Immature natural killer cell (primary cell): ENCODE measurements around the gene EPB41L2. TPM values are rescaled to one million over a fixed set of nuclear protein-coding genes. Genes with fewer than 3 reads are reported as not detected.
"Not testable (repeated sequence)": the region's sequence is repeated elsewhere in the genome, so short reads cannot be mapped to it uniquely, and the experiment has no call there.

Experiments used
- DNase-seq, 3 donors: peaks; one replicate each; pipeline ENCODE4 v3.0.0; 2022; ENCODE audit warnings: mixed read lengths in 1 of 3
- H3K27ac Mint-ChIP-seq, 6 donors: one replicate each; pipeline ENCODE4 v1.8.0; 2020; ENCODE audit warnings: mixed read lengths in 6 of 6, mild to moderate bottlenecking in 5 of 6, inconsistent platforms in 4 of 6, moderate library complexity in 3 of 6
- H3K27me3 Mint-ChIP-seq, 3 donors: one replicate each; pipeline ENCODE4 v1.8.0; 2020 to 2021; ENCODE audit warnings: low read depth in 3 of 3, mild to moderate bottlenecking in 3 of 3, mixed read lengths in 3 of 3, moderate library complexity in 3 of 3, inconsistent platforms in 1 of 3
- H3K36me3 Mint-ChIP-seq, 3 donors: one replicate each; pipeline ENCODE4 v1.8.0; 2020; ENCODE audit warnings: mixed read lengths in 3 of 3, inconsistent platforms in 2 of 3, mild to moderate bottlenecking in 2 of 3
- H3K4me1 Mint-ChIP-seq, 2 donors: one replicate each; pipeline ENCODE4 v1.8.0; 2020; ENCODE audit warnings: inconsistent platforms in 2 of 2, mild to moderate bottlenecking in 2 of 2, mixed read lengths in 2 of 2, moderate library complexity in 1 of 2
- H3K4me3 Mint-ChIP-seq, 5 donors: one replicate each; pipeline ENCODE4 v1.8.0; 2020; ENCODE audit warnings: mild to moderate bottlenecking in 5 of 5, mixed read lengths in 5 of 5, inconsistent platforms in 3 of 5, moderate library complexity in 3 of 5
- H3K9me3 Mint-ChIP-seq, 6 donors: one replicate each; pipeline ENCODE4 v1.8.0; 2020; ENCODE audit warnings: mild to moderate bottlenecking in 6 of 6, mixed read lengths in 6 of 6, inconsistent platforms in 4 of 6, moderate library complexity in 3 of 6
- polyA plus RNA-seq, 3 donors: library from polyadenylated mRNA; unstranded; fragments of 300-500 nt; fragmentation: Illumina TruSeq; gene quantifications; one replicate each; pipeline ENCODE4 v1.2.3, GENCODE V29; 2021

The EPB41L2 gene
- polyA plus RNA-seq, 3 donors from 2014 or later = 0.81 to 1.3 TPM; not detected in 1

DNA sequence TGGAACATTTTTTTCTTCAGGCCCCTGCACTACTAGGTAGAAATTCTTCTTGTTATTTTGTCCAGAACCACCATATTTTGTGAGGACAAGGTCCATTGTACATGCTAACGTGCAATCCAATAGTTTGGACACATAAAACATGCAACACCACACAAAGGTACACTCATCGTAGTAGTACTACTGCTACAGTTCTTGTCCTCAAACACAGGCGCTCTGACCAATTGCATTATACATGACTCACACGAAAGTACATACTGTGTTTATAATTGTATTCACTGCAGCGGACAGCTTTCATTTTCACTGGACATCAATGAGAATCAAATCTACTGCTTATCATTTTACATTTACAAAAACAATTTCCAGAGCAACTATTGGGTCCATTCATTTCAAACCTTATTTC lies 251.1 kb downstream of the EPB41L2 start:
- Mint-ChIP-seq H3K9me3 (no peaks in the 10 kb centered on the region), H3K27ac (no peak overlapping the region), H3K36me3 (no peaks in the 10 kb centered on the region), H3K27me3 (peaks cover 0 to 4% (median 2%) of the 10 kb centered on the region in 3 donors), H3K4me1 (no peaks in the 10 kb centered on the region), H3K4me3 (no peak overlapping the region)
- no peak for DNase-seq

DNA sequence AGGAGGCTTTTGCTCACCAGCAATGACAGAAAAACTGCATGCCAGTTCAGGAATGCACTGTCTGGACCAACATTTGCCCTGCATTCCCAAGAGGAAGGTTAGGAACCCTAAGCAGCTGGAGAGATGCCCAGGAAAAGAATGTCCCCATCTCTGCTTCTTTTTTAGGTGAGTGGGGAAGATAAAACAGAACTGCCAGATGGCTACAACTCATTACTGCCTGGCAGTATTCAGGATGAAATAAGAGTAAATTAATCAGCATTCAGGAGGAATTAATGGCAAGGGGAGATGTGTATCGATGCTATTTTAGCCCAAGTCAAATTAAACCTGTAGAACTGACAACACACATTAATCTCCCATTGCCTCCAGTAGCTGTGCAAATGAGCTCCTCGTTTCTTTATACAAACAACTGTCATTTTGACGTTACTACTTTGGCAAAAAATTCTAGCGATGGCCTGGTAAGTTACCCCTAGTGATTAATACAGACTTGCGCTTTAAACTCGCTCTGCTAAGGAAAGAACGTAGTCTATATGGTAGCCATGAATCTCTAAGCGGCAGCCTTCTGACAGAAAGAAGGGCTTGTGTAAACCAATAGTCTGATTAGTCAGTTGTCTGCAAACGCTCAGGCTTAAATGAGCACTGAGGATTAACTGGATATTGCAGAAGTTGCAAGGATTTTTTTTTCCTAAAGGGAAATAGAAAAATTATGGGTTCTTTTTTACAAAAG lies 252.6 kb downstream of the EPB41L2 start:
- no peaks in the 10 kb centered on the region for H3K9me3 Mint-ChIP-seq

GRCh38 chr6:130801368-130801767 lies 261.7 kb downstream of the EPB41L2 start:
- H3K36me3 Mint-ChIP-seq = not testable (repeated sequence)

More for the DNA sequence above, 252.6 kb downstream of the EPB41L2 start:
- no peak overlapping the region for H3K27ac Mint-ChIP-seq
- H3K36me3 Mint-ChIP-seq = peaks cover 0 to 3% (median 0%) of the 10 kb centered on the region in 3 donors
- no peaks in the 10 kb centered on the region for H3K4me1 Mint-ChIP-seq
- no peak for DNase-seq
- peaks cover 0 to 4% (median 2%) of the 10 kb centered on the region in 3 donors for H3K27me3 Mint-ChIP-seq
- no peak overlapping the region for H3K4me3 Mint-ChIP-seq

DNA sequence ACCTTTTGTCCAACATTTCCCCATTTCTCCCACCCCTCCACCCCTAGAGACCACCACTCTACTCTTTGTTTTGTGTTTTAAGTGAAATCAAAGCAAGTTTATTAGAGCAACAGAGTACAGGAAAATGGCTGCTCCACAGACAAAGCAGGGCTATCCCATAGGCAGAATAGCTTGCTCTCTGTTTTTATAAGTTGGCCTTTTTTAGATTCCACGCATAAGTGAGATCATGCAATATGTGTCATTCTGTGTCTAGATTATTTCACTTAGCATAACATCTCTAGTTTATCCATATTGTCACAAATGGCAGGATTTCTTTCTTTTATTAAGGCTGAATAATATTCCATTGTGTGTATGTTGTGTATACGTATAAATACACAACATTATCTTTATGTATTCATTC lies 266.0 kb downstream of the EPB41L2 start:
- no peak overlapping the region for H3K27ac Mint-ChIP-seq
- no peaks in the 10 kb centered on the region for H3K27me3 Mint-ChIP-seq
- peaks cover 0 to 2% (median 0%) of the 10 kb centered on the region in 6 donors for H3K9me3 Mint-ChIP-seq
- H3K36me3 Mint-ChIP-seq = no peaks in the 10 kb centered on the region
- H3K4me1 Mint-ChIP-seq = no peaks in the 10 kb centered on the region
- no peak for DNase-seq
- no peak overlapping the region for H3K4me3 Mint-ChIP-seq

More at GRCh38 chr6:130801368-130801767, 261.7 kb downstream of the EPB41L2 start:
- not testable (repeated sequence) for H3K9me3 Mint-ChIP-seq, H3K27ac Mint-ChIP-seq, H3K4me3 Mint-ChIP-seq, DNase-seq, H3K27me3 Mint-ChIP-seq, H3K4me1 Mint-ChIP-seq

DNA sequence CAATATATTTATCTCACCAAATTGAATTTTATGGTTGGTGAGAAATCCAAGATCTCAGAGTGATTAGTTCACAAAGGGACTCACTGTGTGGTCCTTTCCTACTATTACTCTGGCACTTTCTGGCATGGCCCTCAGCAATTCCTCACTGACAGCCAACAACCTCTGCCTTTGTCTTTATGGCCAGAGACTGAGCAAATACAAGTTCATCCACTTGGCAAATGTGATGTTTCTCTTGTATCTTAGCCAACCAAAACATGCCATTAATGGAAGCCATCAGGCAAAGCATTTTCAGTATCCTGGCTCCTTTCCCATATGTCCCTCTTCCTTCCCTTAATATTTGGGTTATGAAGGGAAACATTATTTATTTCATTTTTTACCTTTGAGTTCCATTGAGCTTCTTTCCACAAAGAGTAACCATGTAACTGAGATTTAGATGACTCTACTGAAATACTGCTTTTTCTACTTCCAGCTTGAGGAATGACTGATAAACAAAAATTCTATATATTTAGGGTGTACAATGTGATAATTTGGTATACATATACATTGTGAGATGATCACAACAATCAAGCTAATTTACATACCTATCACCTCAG lies 266.6 kb downstream of the EPB41L2 start:
- H3K27me3 Mint-ChIP-seq = no peaks in the 10 kb centered on the region
- H3K27ac Mint-ChIP-seq = no peak overlapping the region
- no peaks in the 10 kb centered on the region for H3K4me1 Mint-ChIP-seq
- no peaks in the 10 kb centered on the region for H3K36me3 Mint-ChIP-seq
- no peaks in the 10 kb centered on the region for H3K9me3 Mint-ChIP-seq
- H3K4me3 Mint-ChIP-seq = no peak overlapping the region
- no peak for DNase-seq

- H3K4me3 Mint-ChIP-seq = no peak overlapping the region
- H3K27me3 Mint-ChIP-seq = peaks cover 0 to under 1% (median 0%) of the 10 kb centered on the region in 3 donors
- H3K36me3 Mint-ChIP-seq = no peaks in the 10 kb centered on the region
- H3K27ac Mint-ChIP-seq = no peak overlapping the region
- no peaks in the 10 kb centered on the region for H3K9me3 Mint-ChIP-seq
- no peaks in the 10 kb centered on the region for H3K4me1 Mint-ChIP-seq
- DNase-seq = no peak
Observed at GRCh38 chr6:130794738-130795137, 268.3 kb downstream of the EPB41L2 start.

DNA sequence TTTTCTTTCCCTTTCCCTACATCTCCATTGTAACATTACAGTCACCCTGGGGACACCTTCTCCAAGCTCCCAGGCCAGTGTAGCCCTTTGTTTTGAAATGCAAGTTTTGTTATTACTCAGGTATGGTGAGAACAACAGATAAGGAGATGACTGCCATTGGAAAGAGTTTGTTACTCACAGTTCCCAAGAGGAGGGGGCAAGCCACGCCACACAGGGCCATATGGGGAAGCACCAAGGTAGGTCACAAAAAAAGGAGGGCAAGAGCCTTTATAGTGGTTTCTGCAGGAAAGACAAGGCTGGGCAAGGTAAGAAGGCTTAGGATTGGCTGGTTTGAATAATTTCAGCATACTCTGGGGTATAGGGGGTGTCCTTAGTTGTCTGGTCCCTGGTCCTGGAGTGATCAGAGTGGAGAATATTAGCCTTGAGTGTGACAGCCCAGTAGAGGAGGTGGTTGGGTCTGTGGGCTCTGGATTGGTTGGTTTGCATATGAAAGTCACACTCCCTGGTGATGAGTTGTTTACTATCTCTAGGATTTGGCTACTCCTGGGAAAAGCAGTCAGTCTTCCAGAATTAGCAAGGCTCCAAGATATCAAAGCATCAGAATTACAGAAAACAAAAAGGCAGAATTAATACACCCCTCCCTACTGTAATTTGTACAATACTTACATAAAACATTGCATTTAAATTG lies 268.9 kb downstream of the EPB41L2 start:
- Mint-ChIP-seq H3K9me3 (no peaks in the 10 kb centered on the region), H3K4me1 (no peaks in the 10 kb centered on the region), H3K36me3 (no peaks in the 10 kb centered on the region), H3K27ac (no peak overlapping the region), H3K4me3 (no peak overlapping the region), H3K27me3 (peaks cover 0 to 2% (median 0%) of the 10 kb centered on the region in 3 donors)
- no peak for DNase-seq

Other genes starting within 250 kb of the EPB41L2 start
- not detected for gene SMLR1, start 235.8 kb downstream of the EPB41L2 start, polyA plus RNA-seq
- gene AKAP7, start 72.2 kb upstream of the EPB41L2 start, polyA plus RNA-seq = 10 to 100 TPM; 11.0 to 15.1 (median 12.0) TPM